Caki2 (cell line): ENCODE measurements around the gene RAI2. TPM values are rescaled to one million over a fixed set of nuclear protein-coding genes. Genes with fewer than 3 reads are reported as not detected.

Experiments
- total RNA-seq: library from RNA; depleted of rRNA; stranded (reverse); fragments of >200 nt; shearing (Covaris generic); gene quantifications from 2 replicates; pipeline ENCODE4 v1.2.3, GENCODE V29; 2014; ENCODE audit warnings: low replicate concordance; rRNA removed

The RAI2 gene
- total RNA-seq, 1 experiment from 2014 or later = 0.24 TPM

Other genes starting within 250 kb of the RAI2 start
- 10.1 and 10.4 TPM in 2 replicates for gene SCML1, start 123.8 kb downstream of the RAI2 start, total RNA-seq